IMR-90 (cell line): Measurements from ENCODE around the gene SLC66A3. TPM values are rescaled to one million over a fixed set of nuclear protein-coding genes. Genes with fewer than 3 reads are reported as not detected.

Experiments
- ATAC-seq: fragments of 200-7000 bp; cut with Tn5 transposase; 2 replicates; pipeline ENCODE4 v1.9.1; 2020; ENCODE audit warnings: low read depth, mild to moderate bottlenecking, moderate library complexity
- BruUV-seq: library from RNA; stranded (reverse); fragments of 400-500 nt; replicated peaks from 2 replicates; lab custom pipeline; 2021; lab: Mats Ljungman, UMichigan
- CTCF ChIA-PET: fragments of 300-600 bp; formaldehyde crosslinking; extraction: SDS; loops from one replicate; lab custom pipeline; 2021; ENCODE audit warnings: antibody characterized with exemption; lab: Yijun Ruan, JAX
- POLR2A ChIA-PET: fragments of 300-600 bp; sonication (Branson Sonifier 250); formaldehyde crosslinking; loops from one replicate; lab custom pipeline; 2022; ENCODE audit warnings: antibody characterized with exemption; ENCODE audit not compliant: unreplicated experiment; lab: Charles Lee
- DNase-seq: peaks from one replicate; pipeline ENCODE4 v3.0.0; 2013
- H2AFZ ChIP-seq: replicated peaks from 2 replicates; pipeline ENCODE3; 2013; ENCODE audit warnings: low read length, mild to moderate bottlenecking; ENCODE audit not compliant: poor library complexity
- H2AK5ac ChIP-seq: 2 replicates; pipeline ENCODE4 v1.6.1; 2013; ENCODE audit warnings: low read depth, low read length, inconsistent platforms
- H2AK9ac ChIP-seq: replicated peaks from 2 replicates; pipeline ENCODE3; 2013; ENCODE audit warnings: mild to moderate bottlenecking, low read depth, low read length, moderate library complexity; ENCODE audit not compliant: poor library complexity
- H2BK120ac ChIP-seq: 2 replicates; pipeline ENCODE4 v1.6.1; 2013; ENCODE audit warnings: low read depth, low read length, inconsistent platforms
- H2BK15ac ChIP-seq: 3 replicates; pipeline ENCODE4 v1.6.1; 2013; ENCODE audit warnings: low read depth, low read length, inconsistent platforms
- H2BK20ac ChIP-seq: 2 replicates; pipeline ENCODE4 v1.6.1; 2013; ENCODE audit warnings: low read depth, mild to moderate bottlenecking, inconsistent platforms, low read length, moderate library complexity
- H2BK5ac ChIP-seq: 2 replicates; pipeline ENCODE4 v1.6.1; 2013; ENCODE audit warnings: mild to moderate bottlenecking, low read depth, low read length, inconsistent platforms; ENCODE audit not compliant: poor library complexity, severe bottlenecking
- H3K14ac ChIP-seq: replicated peaks from 2 replicates; pipeline ENCODE4 v1.6.1; 2013; ENCODE audit warnings: low read depth, low read length, inconsistent platforms
- H3K18ac ChIP-seq: 2 replicates; pipeline ENCODE4 v1.6.1; 2013; ENCODE audit warnings: low read depth, low read length, control low read depth
- H3K23ac ChIP-seq: 2 replicates; pipeline ENCODE4 v1.6.1; 2013; ENCODE audit warnings: low read depth, low read length, inconsistent platforms
- H3K27ac ChIP-seq: 2 replicates; pipeline ENCODE4 v1.5.1; 2013; ENCODE audit warnings: mild to moderate bottlenecking, control low read depth, low read length; ENCODE audit not compliant: insufficient read depth
- H3K27me3 ChIP-seq: 2 replicates; pipeline ENCODE4 v1.6.1; 2013; ENCODE audit warnings: low read length; ENCODE audit not compliant: control insufficient read depth, insufficient read depth
- H3K36me3 ChIP-seq: 2 replicates; pipeline ENCODE4 v1.6.1; 2013; ENCODE audit warnings: low read length, mixed read lengths; ENCODE audit not compliant: control insufficient read depth, insufficient read depth
- H3K4ac ChIP-seq: 2 replicates; pipeline ENCODE4 v1.6.1; 2013; ENCODE audit warnings: low read depth, low read length, inconsistent platforms
- H3K4me1 ChIP-seq: 2 replicates; pipeline ENCODE4 v1.6.1; 2013; ENCODE audit warnings: low read length, mixed read lengths; ENCODE audit not compliant: control insufficient read depth, insufficient read depth
- H3K4me2 ChIP-seq: 2 replicates; pipeline ENCODE4 v1.6.1; 2013; ENCODE audit warnings: low read depth, mild to moderate bottlenecking, control low read depth, low read length, moderate library complexity
- H3K4me3 ChIP-seq: 2 replicates; pipeline ENCODE4 v1.5.1; 2013; ENCODE audit warnings: low read depth, mild to moderate bottlenecking, control low read depth, low read length, moderate library complexity; ENCODE audit not compliant: insufficient read depth
- H3K56ac ChIP-seq: 2 replicates; pipeline ENCODE4 v1.6.1; 2013; ENCODE audit warnings: low read length, inconsistent platforms; ENCODE audit not compliant: insufficient read depth; ENCODE audit errors: extremely low read depth
- H3K79me1 ChIP-seq, 2 experiments: 2 replicates each; pipeline ENCODE4 v1.6.1; 2013; ENCODE audit warnings: low read length in 2 of 2, inconsistent platforms in 1 of 2, low read depth in 1 of 2
- H3K9ac ChIP-seq: 2 replicates; pipeline ENCODE4 v1.6.1; 2013; ENCODE audit warnings: low read depth, low read length, control low read depth
- H3K9me1 ChIP-seq: 2 replicates; pipeline ENCODE4 v1.6.1; 2013; ENCODE audit warnings: low read length, inconsistent platforms; ENCODE audit not compliant: insufficient read depth
- H3K9me3 ChIP-seq: 2 replicates; pipeline ENCODE4 v1.6.1; 2013; ENCODE audit warnings: low read length; ENCODE audit not compliant: control insufficient read depth, insufficient read depth
- H4K20me1 ChIP-seq: 2 replicates; pipeline ENCODE4 v1.6.1; 2013; ENCODE audit warnings: low read length, inconsistent platforms; ENCODE audit not compliant: insufficient read depth
- H4K5ac ChIP-seq: 2 replicates; pipeline ENCODE4 v1.6.1; 2013; ENCODE audit warnings: mild to moderate bottlenecking, low read depth, low read length, control low read depth
- H4K8ac ChIP-seq, 2 experiments: 2 replicates each; pipeline ENCODE4 v1.6.1; 2013; ENCODE audit warnings: low read depth in 2 of 2, low read length in 2 of 2, control low read depth in 1 of 2, inconsistent platforms in 1 of 2
- H4K91ac ChIP-seq: 2 replicates; pipeline ENCODE4 v1.6.1; 2013; ENCODE audit warnings: low read depth, low read length, inconsistent platforms; ENCODE audit not compliant: insufficient read depth
- BHLHE40 ChIP-seq: fragments of 150-350 bp; IDR thresholded peaks from 2 replicates; pipeline ENCODE4 v1.6.1; 2016; ENCODE audit warnings: mild to moderate bottlenecking, low read depth, low read length
- MAFK ChIP-seq: IDR thresholded peaks from 2 replicates; pipeline ENCODE4 v1.6.1; 2012; ENCODE audit warnings: low read depth, low read length, improper control_type of control experiment
- MAZ ChIP-seq: IDR thresholded peaks from 2 replicates; pipeline ENCODE4 v1.6.1; 2012; ENCODE audit warnings: low read depth, mild to moderate bottlenecking, low read length, improper control_type of control experiment, moderate library complexity, borderline replicate concordance
- NFE2L2 ChIP-seq: fragments of 150-350 bp; IDR thresholded peaks from 2 replicates; pipeline ENCODE4 v1.6.1; 2016; ENCODE audit warnings: low read depth, mild to moderate bottlenecking, low read length
- RCOR1 ChIP-seq: IDR thresholded peaks from 2 replicates; pipeline ENCODE4 v1.6.1; 2012; ENCODE audit warnings: mild to moderate bottlenecking, low read length, improper control_type of control experiment; ENCODE audit not compliant: insufficient replicate concordance
- RFX5 ChIP-seq: IDR thresholded peaks from 2 replicates; pipeline ENCODE4 v1.8.0; 2012; ENCODE audit warnings: low read depth, mild to moderate bottlenecking, low read length, moderate library complexity
- WGBS, 2 experiments: methylation state at CpG; one replicate each; pipeline versions ENCODE4 v1.1.5 to v1.1.7; 2013; ENCODE audit warnings: missing lambda C conversion rate in 2 of 2; ENCODE audit not compliant: insufficient read length in 1 of 2; ENCODE audit errors: extremely low coverage in 2 of 2; 5-methylcytosine and 5-hydroxymethylcytosine counted together
- dilution Hi-C: fragments of 300-500 bp; cut with HindIII; formaldehyde crosslinking; loops from one replicate; pipeline ENCODE4 v1.14.3; 2018; ENCODE audit warnings: low sequenced_read_pairs; ENCODE audit not compliant: unreplicated experiment
- in situ Hi-C: fragments of 300-500 bp; cut with MboI; formaldehyde crosslinking; loops from 3 replicates; pipeline ENCODE4 v1.14.3; 2019; ENCODE audit warnings: low sequenced_read_pairs, inconsistent platforms, mixed read lengths
- intact Hi-C: fragments of 100-400 bp; cut with micrococcal nuclease; formaldehyde crosslinking; loops from 2 replicates; pipeline ENCODE4 v1.10.0; 2022
- polyA plus RNA-seq, 3 experiments: library from polyadenylated mRNA; depleted of rRNA; stranded (reverse); fragments of >200 nt; gene quantifications; 2 replicates each; pipeline ENCODE4 v1.2.3, GENCODE V29; 2012; ENCODE audit warnings: low replicate concordance in 1 of 3
- total RNA-seq: library from RNA; depleted of rRNA; stranded (reverse); fragments of >200 nt; gene quantifications from 2 replicates; pipeline ENCODE4 v1.2.3, GENCODE V29; 2012
- TF ChIP-seq, protein P1 (sequence below): fragments of 150-350 bp; IDR thresholded peaks from 2 replicates; pipeline ENCODE4 v1.6.1; 2017; ENCODE audit warnings: mild to moderate bottlenecking, antibody characterized with exemption, low read length, low read depth

Gene SLC66A3
- total and polyA plus RNA-seq, 2 of the 4 experiments (the other 2 are of a cell fraction): 18.1 to 25.2 TPM

DNA sequence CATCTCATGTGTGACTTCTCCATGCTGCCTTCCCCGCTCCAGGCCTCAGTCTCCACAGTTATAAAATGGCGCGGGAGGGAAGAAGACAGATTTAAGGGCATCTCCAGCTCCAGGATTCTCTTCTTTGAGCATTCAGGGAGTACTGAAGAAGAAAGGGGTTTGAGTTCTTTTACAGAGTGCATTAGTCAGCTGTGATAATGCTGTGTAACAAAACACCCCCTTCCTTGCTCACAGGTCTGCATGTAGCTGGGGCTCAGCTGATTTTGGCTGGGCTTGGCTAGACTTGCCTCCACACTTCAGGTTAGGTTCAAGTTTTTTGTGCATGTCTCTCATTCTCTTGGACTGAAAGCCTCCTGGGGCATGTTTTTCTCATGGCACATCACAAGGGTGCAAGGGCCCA, 8.0 kb upstream of the SLC66A3 start:
- Histone ChIP-seq H3K4me2 (no peak overlapping the region), H3K36me3 (no peaks in the 10 kb centered on the region), H4K8ac (no peak overlapping the region), H3K56ac (no peak overlapping the region), H2AK9ac (no peak overlapping the region), H2BK120ac (no peak overlapping the region), H3K4me1 (no peaks in the 10 kb centered on the region), H3K18ac (no peak overlapping the region), H3K23ac (no peak overlapping the region), H2BK5ac (no peak overlapping the region), H3K4me3 (no peak overlapping the region), H3K14ac (no peak overlapping the region), H3K9me3 (peaks cover 9% of the 10 kb centered on the region), H4K5ac (no peak overlapping the region), H3K27ac (no peak overlapping the region), H3K27me3 (peaks cover 18% of the 10 kb centered on the region), H2BK15ac (no peak overlapping the region), H3K9me1 (no peaks in the 10 kb centered on the region; the same call in 1 of the 2 replicates), H3K4ac (no peak overlapping the region), H3K9ac (no peak overlapping the region), H2AK5ac (no peak overlapping the region), H2BK20ac (no peak overlapping the region), H4K20me1 (no peaks in the 10 kb centered on the region), H2AFZ (no peak overlapping the region), H3K79me1 (no peaks in the 10 kb centered on the region), H4K91ac (no peak overlapping the region)
- no peak for TF ChIP-seq BHLHE40
- TF ChIP-seq NFE2L2: no peak
- no peak for TF ChIP-seq RCOR1
- no peak for TF ChIP-seq MAZ
- no peak for TF ChIP-seq MAFK
- TF ChIP-seq RFX5: no peak
- TF ChIP-seq, protein P1, sequence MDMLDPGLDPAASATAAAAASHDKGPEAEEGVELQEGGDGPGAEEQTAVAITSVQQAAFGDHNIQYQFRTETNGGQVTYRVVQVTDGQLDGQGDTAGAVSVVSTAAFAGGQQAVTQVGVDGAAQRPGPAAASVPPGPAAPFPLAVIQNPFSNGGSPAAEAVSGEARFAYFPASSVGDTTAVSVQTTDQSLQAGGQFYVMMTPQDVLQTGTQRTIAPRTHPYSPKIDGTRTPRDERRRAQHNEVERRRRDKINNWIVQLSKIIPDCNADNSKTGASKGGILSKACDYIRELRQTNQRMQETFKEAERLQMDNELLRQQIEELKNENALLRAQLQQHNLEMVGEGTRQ: no peak
- no CpG with 5 or more reads among the region's 3 CpGs for WGBS, 2 experiments
- DNase-seq (no peak), ATAC-seq (no peak)
- ChIA-PET POLR2A (no interaction called here), CTCF (no interaction called here)
- BruUV-seq: no TSS peak
- dilution Hi-C loops: no loop called here
- in situ Hi-C loops: loop anchor here (25.0 kb wide), 1 partner anchor 615 kb away; no protein-coding TSS in a partner anchor
- intact Hi-C loops: no loop called here
